ENCODE data around the gene SLC35F1.

GRCh38 chr6:118215269-118215668, 308.2 kb downstream of the SLC35F1 start:
- TF ChIP-seq CTCF (IDR thresholded peaks at IDR 0.05) (no peak), POLR2A (IDR thresholded peaks at IDR 0.05) (no peak)
